K562 (cell line): ENCODE results near the gene HMG20B. TPM values are rescaled to one million over a fixed set of nuclear protein-coding genes. Genes with fewer than 3 reads are reported as not detected.

Experiments
- RBM22 ChIP-seq: fragments of 200-400 bp; formaldehyde crosslinking; IDR thresholded peaks from 2 replicates; pipeline ENCODE4 v1.6.1; 2018; ENCODE audit warnings: low read length, low read depth; ENCODE audit not compliant: poor library complexity, severe bottlenecking
- RREB1 ChIP-seq: fragments of 250-450 bp; sonication (Bioruptor Pico); IDR thresholded peaks from 2 replicates; pipeline ENCODE4 v1.4.0; 2020
- ZMIZ1 ChIP-seq, 2 experiments: fragments of 150-350 bp in 1 of 2; IDR thresholded peaks; 2 replicates each; pipeline ENCODE4 v1.6.1; 2012 to 2016; ENCODE audit warnings: low read depth in 2 of 2, low read length in 2 of 2, mild to moderate bottlenecking in 1 of 2, moderate library complexity in 1 of 2
- polyA plus RNA-seq, 8 experiments: library from polyadenylated mRNA; depleted of rRNA in 4 of 8; stranded (reverse) in 5 of 8; unstranded in 3 of 8; fragments of >200 nt; fragmentation: Nextera tagmentation in 2 of 8; fragmentation: Illumina TruSeq in 1 of 8; extraction: Ambion mirVana in 2 of 8; extraction: Trizol in 1 of 8; gene quantifications; 2 replicates each; pipeline versions ENCODE4 v1.2.1 to v1.2.3, GENCODE V29; 2011 to 2014; ENCODE audit warnings: inconsistent platforms in 1 of 8, missing spikeins in 1 of 8
- total RNA-seq, 7 experiments: library from RNA; depleted of rRNA in 6 of 7; stranded (reverse); fragments of >200 nt in 6 of 7; fragmentation: Illumina TruSeq in 2 of 7; extraction: Trizol in 2 of 7; gene quantifications; 2 replicates each; pipeline versions ENCODE4 v1.2.1 to v1.2.3, GENCODE V29; 2011 to 2021; ENCODE audit warnings: low replicate concordance in 1 of 7

HMG20B gene
- total and polyA plus RNA-seq, 9 of the 15 experiments (the other 6 are each of a cell fraction or from before 2014, with no cell fraction given): 0.35 to 172 (median 38.6) TPM

- TF ChIP-seq RREB1 (no peak), ZMIZ1 (IDR thresholded peaks at IDR 0.05; ENCODE audit: low read depth in 2 of 2, low read length in 2 of 2) (no peak), RBM22 (no peak)
These were observed 27.7 kb upstream of the HMG20B start (continued) for GRCh38 chr19:3544742-3545668.
